ENCODE measurements around the gene FBXO8. TPM values are rescaled to one million over a fixed set of nuclear protein-coding genes. Genes with fewer than 3 reads are reported as not detected.

The FBXO8 gene
- polyA plus RNA-seq, 1 of the 3 experiments (the other 2 are of a cell fraction): 16.0 TPM

GRCh38 chr4:174244441-174244840 lies 39.0 kb downstream of the FBXO8 start:
- Histone ChIP-seq H2AFZ (ENCODE audit: low read depth) (no peak overlapping the region), H3K27me3 (ENCODE audit: insufficient read depth) (no peaks in the 10 kb centered on the region), H3K36me3 (replicated peaks in 1 of 2; ENCODE audit: control insufficient read depth in 1 of 2, insufficient read depth in 2 of 2, low read length in 1 of 2) (peaks cover 15 to 30% of the 10 kb centered on the region in 2 experiments), H3K9me3 (no peaks in the 10 kb centered on the region), H3K27ac (ENCODE audit: low read depth in 2 of 2, low read length in 1 of 2) (peak overlapping the region; percentile 2 to 39; a peak in 2 of 4 replicates), H3K4me2 (no peak overlapping the region), H3K4me1 (ENCODE audit: control insufficient read depth in 1 of 2, insufficient read depth in 2 of 2, low read depth in 1 of 2, low read length in 1 of 2) (peaks cover 5 to 29% of the 10 kb centered on the region in 2 experiments; a peak in 1 of 4 replicates), H3K79me2 (ENCODE audit: insufficient read depth) (no peaks in the 10 kb centered on the region), H3K9ac (no peak overlapping the region), H3K4me3 (ENCODE audit: low read depth in 2 of 2, low read length in 1 of 2) (no peak overlapping the region), H3K9me2 (no peaks in the 10 kb centered on the region; the same call in 1 of the 2 replicates), H4K20me1 (ENCODE audit: insufficient read depth) (no peaks in the 10 kb centered on the region), H3F3A (replicated peaks; ENCODE audit: insufficient read depth) (peaks cover 3% of the 10 kb centered on the region)
- CTCF ChIA-PET: interaction anchor here (1.1 to 1.8 kb wide), 2 partner anchors 9 to 16 kb away, joined by 4 to 5 read pairs; no protein-coding TSS in a partner anchor
- WGBS (ENCODE audit: low lambda C conversion rate): 36% methylated on average over 1 of the region's 1 CpG
- POLR2A ChIA-PET: no interaction called here
- TF ChIP-seq FOXJ3 (CRISPR knock-in tag; IDR thresholded peaks at IDR 0.05) (no peak), CTCF (IDR thresholded peaks at IDR 0.05) (no peak), RFX5 (IDR thresholded peaks at IDR 0.05; ENCODE audit: low read length) (no peak), CHD2 (IDR thresholded peaks at IDR 0.05; ENCODE audit: low read length, partially characterized antibody) (no peak), NRF1 (IDR thresholded peaks at IDR 0.05; ENCODE audit: low read depth, low read length) (no peak), TCF12 (IDR thresholded peaks at IDR 0.05) (peak; percentile 32; the same call in 1 of the 2 replicates), FOSL2 (IDR thresholded peaks at IDR 0.05; ENCODE audit: borderline replicate concordance, low read depth) (peak; percentile 65), EP300 (IDR thresholded peaks at IDR 0.05; ENCODE audit: borderline replicate concordance in 1 of 2, low read depth in 1 of 2, low read length in 1 of 2) (peak in 1 of 2 experiments; percentile 29; a peak in 1 of 4 replicates), NFIC (IDR thresholded peaks at IDR 0.05; ENCODE audit: borderline replicate concordance) (peak; percentile 26; the same call in 1 of the 2 replicates), SMC3 (IDR thresholded peaks at IDR 0.05; ENCODE audit: low read depth, low read length) (no peak), SIN3A (IDR thresholded peaks at IDR 0.05; ENCODE audit: borderline replicate concordance, low read depth, low read length) (no peak), JUND (IDR thresholded peaks at IDR 0.05) (peak; percentile 68), MEF2A (IDR thresholded peaks at IDR 0.05; ENCODE audit: borderline replicate concordance, low read depth) (no peak), REST (IDR thresholded peaks at IDR 0.05; ENCODE audit: low read depth, low read length) (no peak), PBX3 (IDR thresholded peaks at IDR 0.05) (peak; percentile 63)
- no peak for DNase-seq
